ENCODE data around the gene TTC17. TPM values are rescaled to one million over a fixed set of nuclear protein-coding genes. Genes with fewer than 3 reads are reported as not detected.

Gene TTC17
- total and polyA plus RNA-seq, 9 of the 15 experiments (the other 6 are each of a cell fraction or from before 2014, with no cell fraction given) = 19.7 to 99.1 (median 53.3) TPM

DNA sequence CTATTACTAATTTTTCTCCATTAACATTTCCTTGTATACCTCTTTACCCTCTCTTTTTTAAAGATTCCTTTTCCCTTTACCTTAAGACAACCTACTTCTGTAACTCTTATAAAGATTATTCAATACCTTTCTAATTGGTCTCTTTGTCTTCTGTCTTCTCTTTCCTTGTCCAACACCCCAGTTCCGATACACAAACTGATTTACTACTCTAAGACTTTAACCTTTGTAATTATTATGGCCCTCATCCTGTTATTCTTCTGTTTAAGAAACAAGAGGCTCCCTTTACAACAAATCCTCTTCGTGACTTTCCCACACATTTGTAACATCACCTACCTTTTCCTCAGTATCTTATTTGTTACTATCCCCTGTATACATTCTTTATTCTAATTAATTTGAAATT lies 81.8 kb downstream of the TTC17 start (continued):
- TF ChIP-seq ZNF407 (IDR thresholded peaks at IDR 0.05; ENCODE audit: low read depth) = no peak
- no peak for TF ChIP-seq NR2C2 (CRISPR knock-in tag; IDR thresholded peaks at IDR 0.05)
- TF ChIP-seq NR2C2 (tag; IDR thresholded peaks at IDR 0.05) = no peak
- no peak for TF ChIP-seq GTF2E2 (tag; IDR thresholded peaks at IDR 0.05)
- TF ChIP-seq NELFE (IDR thresholded peaks at IDR 0.05; ENCODE audit: insufficient read depth, insufficient read length) = no peak
- TF ChIP-seq ZNF224 (CRISPR knock-in tag; IDR thresholded peaks at IDR 0.05) = no peak
- no peak for TF ChIP-seq HDAC6 (IDR thresholded peaks at IDR 0.05; ENCODE audit: low read depth, low read length)

All from K562 (cell line).